GM19351 (cell line): ENCODE results near the gene TEX47.
A peak's percentile ranks its signal among the peaks of the same experiment; 100 is the strongest.

Source experiments
- ATAC-seq: cut with Tn5 transposase; IDR thresholded peaks from one replicate; pipeline ENCODE4 v1.9.1; 2021; ENCODE audit warnings: mild to moderate bottlenecking, moderate library complexity; ENCODE audit not compliant: unreplicated experiment

Gene TEX47

GRCh38 chr7:88795553-88795952 lies at the start of gene TEX47:
TEX47 (minus strand) TSS chr7:88795737; CDS start chr7:88794942, 795 bp downstream.
- ATAC-seq, result no peak

GRCh38 chr7:88845091-88845490 lies 49.6 kb upstream of the TEX47 start:
- no peak for ATAC-seq

- ATAC-seq, result no peak
Observed at GRCh38 chr7:88842201-88842600, 46.7 kb upstream of the TEX47 start.

GRCh38 chr7:88835147-88835728 lies 39.7 kb upstream of the TEX47 start:
- ATAC-seq, result peak; percentile 98

- ATAC-seq, result no peak
Observed at GRCh38 chr7:88826222-88826621, 30.7 kb upstream of the TEX47 start.

GRCh38 chr7:88818552-88818951 lies 23.0 kb upstream of the TEX47 start:
- ATAC-seq, result no peak

- ATAC-seq, result no peak
Observed at GRCh38 chr7:88806280-88807037, 10.9 kb upstream of the TEX47 start.

- no peak for ATAC-seq
Observed at GRCh38 chr7:88801046-88801445, 5.5 kb upstream of the TEX47 start.

- ATAC-seq, result no peak
Observed at GRCh38 chr7:88792361-88792760, 3.2 kb downstream of the TEX47 start.

GRCh38 chr7:88791891-88792290 lies 3.6 kb downstream of the TEX47 start:
- ATAC-seq, result no peak

- ATAC-seq, result peak; percentile 70
Observed at GRCh38 chr7:88789480-88790064, 6.0 kb downstream of the TEX47 start.

GRCh38 chr7:88787777-88788176 lies 7.8 kb downstream of the TEX47 start:
- no peak for ATAC-seq

GRCh38 chr7:88775838-88776237 lies 19.7 kb downstream of the TEX47 start:
- no peak for ATAC-seq

- no peak for ATAC-seq
Observed at GRCh38 chr7:88772776-88773175, 22.8 kb downstream of the TEX47 start.

- ATAC-seq, result peak; percentile 79
Observed at GRCh38 chr7:88771417-88771816, 24.1 kb downstream of the TEX47 start.

- ATAC-seq, result no peak
Observed at GRCh38 chr7:88761779-88762178, 33.8 kb downstream of the TEX47 start.

GRCh38 chr7:88760136-88760515 lies 35.4 kb downstream of the TEX47 start:
- ATAC-seq, result no peak

- ATAC-seq, result no peak
Observed at GRCh38 chr7:88759230-88760135, 36.1 kb downstream of the TEX47 start, which contains the start of gene ZNF804B. ZNF804B (plus strand) TSS chr7:88759700; CDS start chr7:88759977, 277 bp downstream.

GRCh38 chr7:88758381-88759229 lies 36.9 kb downstream of the TEX47 start:
- ATAC-seq, result no peak

- no peak for ATAC-seq
Observed at GRCh38 chr7:88757371-88757770, 38.2 kb downstream of the TEX47 start.
